Astrocyte of the spinal cord (primary cell): ENCODE measurements around the gene KIF1A.
"Not testable (repeated sequence)": the region's sequence is repeated elsewhere in the genome, so short reads cannot be mapped to it uniquely, and the experiment has no call there.

Experiments
- DNase-seq: peaks from one replicate; pipeline ENCODE4 v3.0.0; 2011; ENCODE audit warnings: low read depth, low spot score
- H3K4me3 ChIP-seq: 2 replicates; pipeline ENCODE4 v1.5.1; 2011; ENCODE audit warnings: low read depth, mild to moderate bottlenecking, low read length, moderate library complexity
- in situ Hi-C: cut with HindIII; loops from 2 replicates; pipeline ENCODE4 v1.10.0; 2017; ENCODE audit warnings: low sequenced_read_pairs
- TF ChIP-seq, protein P1 (sequence below): IDR thresholded peaks from 2 replicates; pipeline ENCODE4 v1.5.1; 2012; ENCODE audit warnings: low read depth, mild to moderate bottlenecking, low read length, inconsistent platforms

KIF1A gene

DNA sequence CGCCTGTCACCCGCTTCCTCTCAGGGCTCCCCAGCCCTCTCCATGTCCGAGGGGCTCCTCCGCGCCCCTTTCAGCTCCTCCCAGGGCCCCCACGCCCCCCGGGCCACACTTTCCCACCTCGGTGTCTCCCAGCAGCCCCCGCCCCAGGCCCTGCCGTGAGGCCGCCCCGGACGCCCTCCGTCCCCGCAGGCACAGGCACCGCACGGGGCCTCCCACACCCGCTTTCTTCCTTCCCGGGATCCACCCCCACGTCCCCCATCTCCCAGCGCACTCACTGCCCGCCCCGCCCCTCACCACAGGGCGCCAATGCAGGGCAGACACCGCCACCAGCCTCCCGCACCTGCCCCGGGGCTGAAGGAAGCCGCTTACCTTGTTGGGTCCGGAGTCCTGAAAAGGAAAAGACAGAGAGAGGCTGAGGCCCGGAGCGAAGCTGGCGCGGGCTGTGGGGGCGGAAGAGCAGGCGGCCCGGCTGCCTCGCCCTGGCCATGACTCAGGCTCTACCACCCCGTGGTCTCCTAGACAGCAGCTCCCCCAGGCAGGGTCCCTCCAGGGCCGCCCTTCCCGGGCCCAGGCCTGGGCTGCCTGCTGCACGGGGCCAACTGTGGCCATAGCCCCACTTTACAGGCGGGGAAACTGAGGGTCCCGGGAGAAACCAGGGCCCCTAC, 37.7 kb downstream of the KIF1A start:
- TF ChIP-seq, protein P1, sequence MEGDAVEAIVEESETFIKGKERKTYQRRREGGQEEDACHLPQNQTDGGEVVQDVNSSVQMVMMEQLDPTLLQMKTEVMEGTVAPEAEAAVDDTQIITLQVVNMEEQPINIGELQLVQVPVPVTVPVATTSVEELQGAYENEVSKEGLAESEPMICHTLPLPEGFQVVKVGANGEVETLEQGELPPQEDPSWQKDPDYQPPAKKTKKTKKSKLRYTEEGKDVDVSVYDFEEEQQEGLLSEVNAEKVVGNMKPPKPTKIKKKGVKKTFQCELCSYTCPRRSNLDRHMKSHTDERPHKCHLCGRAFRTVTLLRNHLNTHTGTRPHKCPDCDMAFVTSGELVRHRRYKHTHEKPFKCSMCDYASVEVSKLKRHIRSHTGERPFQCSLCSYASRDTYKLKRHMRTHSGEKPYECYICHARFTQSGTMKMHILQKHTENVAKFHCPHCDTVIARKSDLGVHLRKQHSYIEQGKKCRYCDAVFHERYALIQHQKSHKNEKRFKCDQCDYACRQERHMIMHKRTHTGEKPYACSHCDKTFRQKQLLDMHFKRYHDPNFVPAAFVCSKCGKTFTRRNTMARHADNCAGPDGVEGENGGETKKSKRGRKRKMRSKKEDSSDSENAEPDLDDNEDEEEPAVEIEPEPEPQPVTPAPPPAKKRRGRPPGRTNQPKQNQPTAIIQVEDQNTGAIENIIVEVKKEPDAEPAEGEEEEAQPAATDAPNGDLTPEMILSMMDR: no peak
- in situ Hi-C loops: no loop called here
- DNase-seq: no peak
- H3K4me3 ChIP-seq: no peak overlapping the region

DNA sequence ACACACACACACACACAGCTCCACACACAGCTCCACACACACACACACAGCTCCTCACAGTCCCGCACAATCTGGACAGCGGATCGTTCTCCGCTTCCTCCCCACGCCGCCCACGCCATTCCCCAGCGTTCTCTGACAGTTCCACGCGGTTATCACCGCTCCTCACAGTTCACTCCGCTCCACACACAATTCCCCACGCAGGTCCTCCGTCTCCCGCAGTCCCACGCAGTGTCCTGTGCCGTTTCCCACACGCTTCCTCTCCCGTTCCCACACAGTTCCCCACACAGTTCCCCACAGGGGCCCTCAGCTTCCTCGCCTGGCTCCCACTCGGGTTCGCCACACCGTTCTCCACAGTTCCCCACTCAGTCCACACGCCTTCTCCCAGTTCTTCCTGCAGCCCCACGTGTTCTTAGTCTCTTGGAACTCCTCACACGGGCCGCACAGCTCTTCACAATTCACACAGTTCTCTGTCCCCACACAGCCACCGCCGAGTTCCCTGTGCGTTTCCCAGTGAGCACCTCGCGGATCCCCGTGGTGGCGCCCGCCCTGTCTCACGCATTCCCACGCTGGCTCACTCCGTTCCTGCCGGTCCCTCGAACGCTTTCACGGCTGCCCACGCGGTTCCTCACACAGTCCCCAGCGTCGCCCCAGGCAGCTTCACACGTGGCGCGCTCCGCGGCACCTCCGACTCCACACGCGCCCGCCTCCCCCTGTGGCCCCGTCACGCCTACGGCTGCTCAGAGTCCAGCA, 38.4 kb downstream of the KIF1A start:
- TF ChIP-seq, protein P1: no peak
- H3K4me3 ChIP-seq: no peak overlapping the region
- DNase-seq: no peak
- in situ Hi-C loops: no loop called here

DNA sequence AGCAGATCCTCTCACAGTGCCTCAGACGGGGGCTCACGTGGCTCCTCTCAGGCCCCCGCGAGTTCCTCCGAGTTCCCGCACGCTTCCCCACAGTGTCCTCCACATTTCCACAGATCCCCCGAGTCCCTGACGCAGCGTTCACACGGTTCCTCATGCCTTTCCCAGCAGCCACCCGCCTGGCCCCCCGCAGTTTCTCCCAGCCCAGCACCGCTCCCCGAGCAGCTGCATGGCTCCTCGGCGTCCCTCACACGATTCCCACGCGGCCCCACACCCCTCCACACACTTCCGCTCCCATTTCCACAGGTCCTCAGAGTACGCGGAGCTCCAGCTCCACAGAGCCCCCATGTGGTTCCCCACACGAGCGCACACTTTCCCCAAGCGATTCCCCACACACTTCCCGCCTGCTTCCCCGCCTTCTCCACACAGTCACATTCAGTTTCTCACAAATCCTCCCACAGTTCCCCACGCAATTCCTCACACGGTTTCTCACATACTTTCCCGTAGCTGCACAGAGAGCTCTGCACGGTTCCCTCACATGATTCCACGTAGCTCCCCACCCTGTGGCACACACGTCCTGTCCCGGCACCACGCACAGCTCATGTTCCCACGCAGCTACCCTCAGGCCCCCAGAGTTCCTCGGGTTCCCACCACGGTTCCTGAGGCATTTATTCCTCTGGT, 39.9 kb downstream of the KIF1A start:
- in situ Hi-C loops: no loop called here
- no peak overlapping the region for H3K4me3 ChIP-seq
- TF ChIP-seq, protein P1: no peak
- no peak for DNase-seq

DNA sequence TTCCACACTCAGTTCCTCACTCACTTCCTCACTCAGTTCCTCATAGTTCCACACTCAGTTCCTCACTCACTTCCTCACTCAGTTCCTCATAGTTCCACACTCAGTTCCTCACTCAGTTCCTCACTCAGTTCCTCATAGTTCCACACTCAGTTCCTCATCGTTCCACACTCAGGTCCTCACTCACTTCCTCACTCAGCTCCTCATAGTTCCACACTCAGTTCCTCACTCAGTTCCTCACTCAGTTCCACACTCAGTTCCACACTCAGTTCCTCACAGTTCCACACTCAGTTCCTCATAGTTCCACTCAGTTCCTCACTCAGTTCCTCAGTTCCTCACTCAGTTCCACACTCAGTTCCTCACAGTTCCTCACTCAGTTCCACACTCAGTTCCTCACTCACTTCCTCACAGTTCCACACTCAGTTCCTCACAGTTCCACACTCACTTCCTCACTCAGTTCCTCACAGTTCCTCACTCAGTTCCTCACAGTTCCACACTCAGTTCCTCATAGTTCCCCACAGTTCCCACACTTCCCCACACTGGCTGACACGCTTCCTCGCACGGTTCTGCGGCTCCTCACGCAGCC, 40.7 kb downstream of the KIF1A start:
- H3K4me3 ChIP-seq, in situ Hi-C loops, DNase-seq: not testable (repeated sequence)

DNA sequence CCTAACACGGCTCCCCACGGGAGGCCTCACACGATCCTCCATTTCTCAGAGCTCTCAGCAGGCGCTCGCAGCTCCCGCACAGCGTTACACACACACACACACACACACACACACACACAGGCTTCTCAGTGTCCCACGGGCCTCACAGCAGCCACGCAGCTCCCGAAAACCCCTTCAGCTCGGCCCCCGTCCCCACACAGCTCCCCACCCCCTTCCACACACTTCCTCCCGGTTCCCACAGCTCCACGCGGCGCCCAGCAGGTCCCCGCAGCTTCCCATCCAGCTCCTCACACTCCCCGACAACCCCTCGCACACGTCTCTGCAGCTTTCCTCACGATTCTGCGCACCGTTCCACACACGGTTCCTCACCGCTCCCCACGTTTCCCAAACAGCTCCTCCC, 41.6 kb downstream of the KIF1A start:
- DNase-seq: no peak
- in situ Hi-C loops: no loop called here
- TF ChIP-seq, protein P1: no peak
- H3K4me3 ChIP-seq: no peak overlapping the region

DNA sequence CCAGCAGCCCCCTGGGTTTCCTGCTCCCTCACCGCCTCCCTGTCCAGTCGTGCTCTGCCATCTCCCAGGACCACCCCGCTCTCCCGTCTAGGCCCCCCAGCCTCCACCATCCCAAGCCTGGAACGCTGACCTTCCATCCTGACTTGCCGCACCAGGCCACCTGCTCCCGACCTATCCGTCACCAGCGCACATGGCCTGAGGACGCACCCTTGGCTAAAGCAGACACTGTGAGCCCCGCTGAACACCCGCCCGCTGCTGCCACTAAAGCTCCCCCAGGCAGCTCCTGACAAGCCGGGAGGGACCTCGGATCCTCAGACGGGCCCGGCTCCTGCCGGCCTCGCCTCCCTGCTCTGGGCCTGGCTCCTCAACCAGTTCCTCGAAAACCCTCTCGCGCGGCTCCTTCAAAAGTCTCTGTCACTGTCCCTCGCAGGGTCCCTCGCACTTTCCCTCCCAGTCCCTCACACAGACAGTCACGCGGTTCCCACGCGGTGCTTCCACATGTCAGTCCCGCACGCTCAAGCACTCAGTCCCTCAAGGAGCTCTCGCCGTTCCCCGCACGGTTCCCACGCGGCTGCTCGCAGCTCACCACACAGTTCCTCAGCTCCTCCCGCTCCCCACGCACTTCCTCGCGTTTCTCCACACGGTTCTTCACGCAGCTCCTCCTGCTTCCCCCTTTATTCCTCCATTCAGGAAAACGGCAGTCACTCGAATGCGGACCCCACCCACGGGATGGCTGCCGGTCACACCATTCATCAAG, 42.4 kb downstream of the KIF1A start:
- H3K4me3 ChIP-seq: no peak overlapping the region
- TF ChIP-seq, protein P1: no peak
- in situ Hi-C loops: no loop called here
- DNase-seq: no peak
